Erythroblast (primary cell): ENCODE results near the gene NOTCH3.

Experiments used
- GATA1 ChIP-seq: IDR thresholded peaks from 2 replicates; pipeline ENCODE4 v1.6.1; 2011; ENCODE audit warnings: low read depth, mild to moderate bottlenecking, control low read depth, low read length, moderate library complexity
- POLR2A ChIP-seq: IDR thresholded peaks from 2 replicates; pipeline ENCODE4 v1.6.1; 2011; ENCODE audit warnings: mild to moderate bottlenecking, low read length

- TF ChIP-seq POLR2A (no peak), GATA1 (no peak)
Observed at GRCh38 chr19:15109768-15110417, 90.9 kb downstream of the NOTCH3 start.
